K562 (cell line): Measurements from ENCODE around the gene RBX1. TPM values are rescaled to one million over a fixed set of nuclear protein-coding genes. Genes with fewer than 3 reads are reported as not detected.
A peak's percentile ranks its signal among the peaks of the same experiment; 100 is the strongest.

Experiments
- CBX1 ChIP-seq: sonication (generic); IDR thresholded peaks from 2 replicates; pipeline ENCODE4 v1.6.1; 2016; ENCODE audit warnings: antibody characterized with exemption, low read depth, mild to moderate bottlenecking
- DPF2 ChIP-seq: fragments of 450-650 bp; IDR thresholded peaks from 2 replicates; pipeline ENCODE4 v1.6.1; 2016
- HDAC3 ChIP-seq: fragments of 450-650 bp; IDR thresholded peaks from 2 replicates; pipeline ENCODE4 v1.6.1; 2018; ENCODE audit warnings: borderline replicate concordance, mild to moderate bottlenecking, moderate library complexity; ENCODE audit not compliant: partially characterized antibody
- MAFG ChIP-seq: fragments of 450-650 bp; conservative IDR thresholded peaks from 2 replicates; pipeline ENCODE4 v1.6.1; 2016; ENCODE audit warnings: missing genetic modification characterization, missing compliant biosample characterization
- MTA3 ChIP-seq: fragments of 450-650 bp; formaldehyde crosslinking; IDR thresholded peaks from 2 replicates; pipeline ENCODE4 v1.6.1; 2017; ENCODE audit warnings: mild to moderate bottlenecking, borderline replicate concordance
- NUFIP1 ChIP-seq: fragments of 450-650 bp; IDR thresholded peaks from 2 replicates; pipeline ENCODE4 v1.6.1; 2018; ENCODE audit not compliant: partially characterized antibody
- SMARCE1 ChIP-seq: fragments of 450-650 bp; IDR thresholded peaks from 2 replicates; pipeline ENCODE4 v1.7.1; 2016; ENCODE audit warnings: mild to moderate bottlenecking
- TAL1 ChIP-seq: fragments of 450-650 bp; IDR thresholded peaks from 2 replicates; pipeline ENCODE4 v1.6.1; 2016; ENCODE audit warnings: mild to moderate bottlenecking
- ZBTB40 ChIP-seq, 2 experiments: fragments of 450-650 bp in 1 of 2; sonication (generic) in 1 of 2; formaldehyde crosslinking in 1 of 2; IDR thresholded peaks; 2 replicates each; pipeline versions ENCODE4 v1.7.1 to v1.9.0; 2016 to 2022; ENCODE audit warnings: inconsistent platforms in 1 of 2, mild to moderate bottlenecking in 1 of 2, missing genetic modification reagents in 1 of 2
- ZBTB9 ChIP-seq: fragments of 450-650 bp; formaldehyde crosslinking; IDR thresholded peaks from 2 replicates; pipeline ENCODE4 v1.4.0; 2020; ENCODE audit warnings: mild to moderate bottlenecking, moderate library complexity
- ZFX ChIP-seq: sonication (generic); formaldehyde crosslinking; IDR thresholded peaks from 2 replicates; pipeline ENCODE4 v1.8.0; 2022; ENCODE audit warnings: mild to moderate bottlenecking, missing genetic modification reagents, moderate library complexity
- ZNF316 ChIP-seq: fragments of 450-650 bp; IDR thresholded peaks from 2 replicates; pipeline ENCODE4 v1.6.1; 2016
- ZNF347 ChIP-seq: fragments of 450-650 bp; formaldehyde crosslinking; IDR thresholded peaks from 2 replicates; pipeline ENCODE4 v1.4.0; 2020; ENCODE audit warnings: low read depth, mild to moderate bottlenecking, moderate library complexity
- ZNF384 ChIP-seq: IDR thresholded peaks from 2 replicates; pipeline ENCODE4 v1.6.1; 2012; ENCODE audit warnings: low read depth, low read length, improper control_type of control experiment
- ZNF592 ChIP-seq: fragments of 450-650 bp; IDR thresholded peaks from 2 replicates; pipeline ENCODE4 v1.6.1; 2017; ENCODE audit warnings: antibody characterized with exemption, mild to moderate bottlenecking
- polyA plus RNA-seq, 8 experiments: library from polyadenylated mRNA; depleted of rRNA in 4 of 8; stranded (reverse) in 5 of 8; unstranded in 3 of 8; fragments of >200 nt; fragmentation: Nextera tagmentation in 2 of 8; fragmentation: Illumina TruSeq in 1 of 8; extraction: Ambion mirVana in 2 of 8; extraction: Trizol in 1 of 8; gene quantifications; 2 replicates each; pipeline versions ENCODE4 v1.2.1 to v1.2.3, GENCODE V29; 2011 to 2014; ENCODE audit warnings: inconsistent platforms in 1 of 8, missing spikeins in 1 of 8
- total RNA-seq, 7 experiments: library from RNA; depleted of rRNA in 6 of 7; stranded (reverse); fragments of >200 nt in 6 of 7; fragmentation: Illumina TruSeq in 2 of 7; extraction: Trizol in 2 of 7; gene quantifications; 2 replicates each; pipeline versions ENCODE4 v1.2.1 to v1.2.3, GENCODE V29; 2011 to 2021; ENCODE audit warnings: low replicate concordance in 1 of 7

Gene RBX1
- total and polyA plus RNA-seq, 9 of the 15 experiments (the other 6 are each of a cell fraction or from before 2014, with no cell fraction given) = 44.0 to 259 (median 67.9) TPM

- TF ChIP-seq ZNF592 (peak; percentile 47; the same call in 1 of the 2 replicates), CBX1 (no peak), SMARCE1 (0 out of 2 replicates have a peak, but pooled peaks have one; percentile 25), HDAC3 (no peak), ZNF316 (peak; percentile 68; the same call in 1 of the 2 replicates), NUFIP1 (no peak), MTA3 (no peak), MAFG (peak; percentile 68), TAL1 (no peak), DPF2 (peak; percentile 36; the same call in 1 of the 2 replicates), ZNF384 (peak; percentile 80), ZFX (peak; percentile 25; the same call in 1 of the 2 replicates), ZBTB40 (IDR thresholded peaks at IDR 0.05) (no peak), ZBTB40 (CRISPR knock-in tag; IDR thresholded peaks at IDR 0.05) (no peak), ZNF347 (CRISPR knock-in tag) (no peak), ZBTB9 (no peak)
Measured at GRCh38 chr22:40954113-40954512, 2.9 kb downstream of the RBX1 start (continued).
